H1 (cell line): ENCODE results near the gene TMEM273. TPM values are rescaled to one million over a fixed set of nuclear protein-coding genes. Genes with fewer than 3 reads are reported as not detected.

ENCODE experiments used
- CTCF ChIA-PET: fragments of 300-600 bp; sonication (Branson Sonifier 250); formaldehyde crosslinking; loops from one replicate; lab custom pipeline; 2021; ENCODE audit not compliant: partially characterized antibody; lab: Charles Lee
- POLR2A ChIA-PET: fragments of 300-600 bp; sonication (Branson Sonifier 250); formaldehyde crosslinking; loops from one replicate; lab custom pipeline; 2021; ENCODE audit warnings: inconsistent platforms; ENCODE audit not compliant: partially characterized antibody; lab: Charles Lee
- DNase-seq, 2 experiments: peaks; one replicate each; pipeline versions ENCODE4 v3.0.0 to v3.0.0-alpha.2; 2010 to 2022; ENCODE audit warnings: low spot score in 2 of 2, low read depth in 1 of 2, mixed read lengths in 1 of 2
- FAIRE-seq: peaks from 2 replicates; lab custom pipeline; 2011; peaks lifted over from hg19 to GRCh38; lab: Jason Lieb, UNC
- H2AFZ ChIP-seq: 2 replicates; pipeline ENCODE4 v1.8.1; 2012; ENCODE audit warnings: low read length, inconsistent platforms
- H2AK5ac ChIP-seq: 2 replicates; pipeline ENCODE4 v1.6.1; 2013; ENCODE audit warnings: low read depth, low read length
- H2BK120ac ChIP-seq: replicated peaks from 2 replicates; pipeline ENCODE3; 2013; ENCODE audit warnings: low read depth, low read length, inconsistent platforms
- H2BK12ac ChIP-seq: 2 replicates; pipeline ENCODE4 v1.6.1; 2013; ENCODE audit warnings: low read depth, low read length
- H2BK15ac ChIP-seq: 2 replicates; pipeline ENCODE4 v1.6.1; 2013; ENCODE audit warnings: low read length
- H2BK20ac ChIP-seq: 2 replicates; pipeline ENCODE4 v1.6.1; 2013; ENCODE audit warnings: low read length
- H2BK5ac ChIP-seq: 2 replicates; pipeline ENCODE4 v1.6.1; 2013; ENCODE audit warnings: low read depth, low read length
- H3K14ac ChIP-seq: 2 replicates; pipeline ENCODE4 v1.6.1; 2013; ENCODE audit warnings: inconsistent platforms; ENCODE audit not compliant: insufficient read length
- H3K18ac ChIP-seq: 2 replicates; pipeline ENCODE4 v1.6.1; 2013; ENCODE audit warnings: low read length; ENCODE audit errors: extremely low read depth
- H3K23ac ChIP-seq: 2 replicates; pipeline ENCODE4 v1.6.1; 2013; ENCODE audit warnings: inconsistent platforms; ENCODE audit not compliant: insufficient read length
- H3K23me2 ChIP-seq: 2 replicates; pipeline ENCODE4 v1.6.1; 2013; ENCODE audit warnings: low read depth, low read length
- H3K27ac ChIP-seq: 2 replicates; pipeline ENCODE4 v1.6.1; 2011; ENCODE audit warnings: low read depth, low read length, inconsistent platforms
- H3K27me3 ChIP-seq, 4 experiments: replicated peaks in 1 of 4; 1 replicate in 1 of 4; 2 replicates in 3 of 4; pipeline versions ENCODE4 v1.6.1 to v1.8.1; 2011 to 2013; ENCODE audit warnings: low read length in 3 of 4, mild to moderate bottlenecking in 3 of 4, inconsistent platforms in 2 of 4, mixed read lengths in 2 of 4, moderate library complexity in 1 of 4; ENCODE audit not compliant: control insufficient read depth in 3 of 4, insufficient read depth in 3 of 4; ENCODE audit errors: extremely low read depth in 1 of 4
- H3K36me3 ChIP-seq, 4 experiments: 2 replicates each; pipeline versions ENCODE4 v1.6.1 to v1.8.1; 2011 to 2013; ENCODE audit warnings: mild to moderate bottlenecking in 4 of 4, low read length in 3 of 4, moderate library complexity in 2 of 4, control low read depth in 1 of 4, inconsistent platforms in 1 of 4; ENCODE audit not compliant: insufficient read depth in 4 of 4, control insufficient read depth in 2 of 4
- H3K4ac ChIP-seq: replicated peaks from 2 replicates; pipeline ENCODE3; 2013; ENCODE audit warnings: low read length, low read depth, mixed read lengths, inconsistent platforms; ENCODE audit not compliant: insufficient read length
- H3K4me1 ChIP-seq, 4 experiments: replicated peaks in 1 of 4; 1 replicate in 1 of 4; 2 replicates in 3 of 4; pipeline versions ENCODE4 v1.6.1 to v1.8.1; 2011 to 2013; ENCODE audit warnings: low read length in 3 of 4, inconsistent platforms in 2 of 4, mixed read lengths in 1 of 4; ENCODE audit not compliant: insufficient read depth in 4 of 4, control insufficient read depth in 3 of 4
- H3K4me2 ChIP-seq, 2 experiments: 2 replicates each; pipeline versions ENCODE4 v1.6.1 to v1.8.1; 2011 to 2013; ENCODE audit warnings: low read depth in 2 of 2, low read length in 2 of 2, control low read depth in 1 of 2, inconsistent platforms in 1 of 2, mild to moderate bottlenecking in 1 of 2; ENCODE audit not compliant: insufficient read depth in 1 of 2
- H3K4me3 ChIP-seq, 4 experiments: fragments of 200-600, 300-600 bp in 1 of 4; sonication (generic), shearing (Covaris generic), sonication (Bioruptor Twin) in 1 of 4; 2 replicates each; pipeline versions ENCODE4 v1.5.1 to v1.8.1; 2011 to 2016; ENCODE audit warnings: low read length in 4 of 4, low read depth in 3 of 4, control low read depth in 2 of 4, inconsistent platforms in 2 of 4, mild to moderate bottlenecking in 2 of 4, mixed read lengths in 1 of 4, moderate library complexity in 1 of 4; ENCODE audit not compliant: insufficient read depth in 2 of 4; ENCODE audit errors: extremely low read depth in 1 of 4
- H3K56ac ChIP-seq: replicated peaks from 2 replicates; pipeline ENCODE3; 2013; ENCODE audit warnings: low read depth, mild to moderate bottlenecking, mixed read lengths, low read length, inconsistent platforms; ENCODE audit not compliant: insufficient read length
- H3K79me1 ChIP-seq: 2 replicates; pipeline ENCODE4 v1.6.1; 2013; ENCODE audit warnings: low read depth, low read length, control low read depth
- H3K79me2 ChIP-seq, 2 experiments: 2 replicates each; pipeline versions ENCODE4 v1.6.1 to v1.8.1; 2012 to 2013; ENCODE audit warnings: low read length in 2 of 2, mild to moderate bottlenecking in 2 of 2, inconsistent platforms in 1 of 2; ENCODE audit not compliant: insufficient read depth in 2 of 2, control insufficient read depth in 1 of 2
- H3K9ac ChIP-seq, 4 experiments: replicated peaks in 1 of 4; 1 replicate in 1 of 4; 2 replicates in 3 of 4; pipeline versions ENCODE4 v1.6.1 to v1.8.1; 2011 to 2013; ENCODE audit warnings: low read depth in 3 of 4, low read length in 3 of 4, control low read depth in 2 of 4, mild to moderate bottlenecking in 2 of 4, moderate library complexity in 2 of 4, inconsistent platforms in 1 of 4; ENCODE audit errors: extremely low read depth in 1 of 4
- H3K9me3 ChIP-seq, 2 experiments: 2 replicates each; pipeline versions ENCODE4 v1.6.1 to v1.8.1; 2012 to 2013; ENCODE audit warnings: mild to moderate bottlenecking in 2 of 2, moderate library complexity in 2 of 2, control low read depth in 1 of 2, inconsistent platforms in 1 of 2, low read depth in 1 of 2, low read length in 1 of 2, mixed read lengths in 1 of 2; ENCODE audit not compliant: insufficient read depth in 2 of 2
- H4K20me1 ChIP-seq, 2 experiments: replicated peaks in 1 of 2; 2 replicates each; pipeline versions ENCODE3 to v1.8.1; 2011 to 2013; ENCODE audit warnings: inconsistent platforms in 2 of 2, low read length in 2 of 2, mild to moderate bottlenecking in 1 of 2; ENCODE audit not compliant: insufficient read depth in 2 of 2, control insufficient read depth in 1 of 2
- H4K5ac ChIP-seq: 2 replicates; pipeline ENCODE4 v1.6.1; 2013; ENCODE audit warnings: low read length, low read depth, mixed read lengths, inconsistent platforms; ENCODE audit not compliant: insufficient read length
- H4K8ac ChIP-seq: 2 replicates; pipeline ENCODE4 v1.8.0; 2013; ENCODE audit warnings: mild to moderate bottlenecking, moderate library complexity, low read length, inconsistent platforms; ENCODE audit not compliant: insufficient read depth; ENCODE audit errors: extremely low read depth
- H4K91ac ChIP-seq: replicated peaks from 2 replicates; pipeline ENCODE3; 2013; ENCODE audit warnings: low read length, mixed read lengths, inconsistent platforms; ENCODE audit not compliant: insufficient read length
- CHD2 ChIP-seq: IDR thresholded peaks from 2 replicates; pipeline ENCODE4 v1.6.1; 2012; ENCODE audit warnings: low read length, improper control_type of control experiment
- EGR1 ChIP-seq: IDR thresholded peaks from 2 replicates; pipeline ENCODE4 v1.6.1; 2011; ENCODE audit warnings: low read depth, low read length, borderline replicate concordance
- EP300 ChIP-seq, 2 experiments: IDR thresholded peaks; 1 replicate in 1 of 2; 2 replicates in 1 of 2; pipeline ENCODE4 v1.6.1; 2011 to 2012; ENCODE audit warnings: low read depth in 2 of 2, low read length in 2 of 2, mild to moderate bottlenecking in 2 of 2, borderline replicate concordance in 1 of 2, inconsistent platforms in 1 of 2, moderate library complexity in 1 of 2
- HDAC2 ChIP-seq, 2 experiments: fragments of 300-600 bp in 1 of 2; sonication (generic) in 1 of 2; IDR thresholded peaks; 2 replicates each; pipeline ENCODE4 v1.6.1; 2011 to 2012; ENCODE audit warnings: low read depth in 2 of 2, low read length in 2 of 2, mild to moderate bottlenecking in 2 of 2, moderate library complexity in 2 of 2, borderline replicate concordance in 1 of 2, inconsistent platforms in 1 of 2
- HDAC6 ChIP-seq: IDR thresholded peaks from one replicate; pipeline ENCODE4 v1.7.1; 2012; ENCODE audit warnings: low read depth, mild to moderate bottlenecking, inconsistent platforms, low read length, moderate library complexity
- SIX5 ChIP-seq: IDR thresholded peaks from 2 replicates; pipeline ENCODE4 v1.6.1; 2011; ENCODE audit warnings: mild to moderate bottlenecking, low read depth, low read length
- WGBS, 2 experiments: shearing (Covaris generic) in 1 of 2; methylation state at CpG; one replicate each; pipeline versions ENCODE4 v1.1.6 to v1.1.7; 2013 to 2015; ENCODE audit warnings: low lambda C conversion rate in 2 of 2, mixed read lengths in 2 of 2, inconsistent platforms in 1 of 2, low coverage in 1 of 2, missing lambda C conversion rate in 1 of 2; ENCODE audit not compliant: insufficient replicate concordance in 2 of 2, insufficient coverage in 1 of 2, insufficient read length in 1 of 2; ENCODE audit errors: extremely low coverage in 1 of 2, missing lambda C conversion rate in 1 of 2; 5-methylcytosine and 5-hydroxymethylcytosine counted together
- polyA plus RNA-seq, 7 experiments: library from polyadenylated mRNA; depleted of rRNA in 3 of 7; stranded (reverse) in 5 of 7; unstranded in 2 of 7; fragments of >200 nt in 5 of 7; fragments of 200-250 nt in 2 of 7; gene quantifications; 1 replicate in 5 of 7; 2 replicates in 1 of 7; 4 replicates in 1 of 7; pipeline versions ENCODE4 v1.2.1 to v1.2.3, GENCODE V29; 2011 to 2013; ENCODE audit warnings: missing spikeins in 2 of 7, mixed read lengths in 2 of 7
- total RNA-seq: library from RNA; stranded (reverse); fragmentation: NEBNext Ultra II Directional; extraction: Animal tissue kit (Norgen Biotek cat#: 25700); gene quantifications from 2 replicates; pipeline ENCODE4 v1.2.1, GENCODE V29; 2021

Gene TMEM273
- total and polyA plus RNA-seq, 2 of the 8 experiments (the other 6 are each of a cell fraction or from before 2014, with no cell fraction given): not detected

DNA sequence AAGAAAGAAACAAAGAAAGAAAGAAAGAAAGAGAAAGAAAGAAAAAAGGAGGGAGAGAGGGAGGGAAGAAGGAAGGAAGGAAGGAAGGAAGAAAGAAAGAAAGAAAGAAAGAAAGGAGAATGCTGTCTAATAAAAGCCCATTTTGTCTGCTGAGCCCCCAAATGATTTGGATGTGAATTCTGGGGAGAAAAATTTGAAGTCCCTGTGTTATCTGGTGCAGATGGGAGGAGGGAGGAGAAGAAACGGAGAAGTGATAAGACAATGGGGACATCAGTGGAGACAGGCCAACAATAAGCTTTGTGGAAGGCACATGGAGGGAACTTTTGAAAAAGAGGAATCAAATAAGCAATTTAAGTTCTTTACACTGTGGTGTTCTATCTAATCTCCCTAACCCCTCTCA, 24.6 kb upstream of the TMEM273 start:
- CTCF ChIA-PET: interaction anchor here (1.2 kb wide), 1 partner anchor 195 kb away, joined by 5 read pairs; no protein-coding TSS in a partner anchor

More for the DNA sequence above, 24.6 kb upstream of the TMEM273 start:
- no peak overlapping the region for H4K5ac ChIP-seq
- no peaks in the 10 kb centered on the region for H3K9me3 ChIP-seq
- H3K23me2 ChIP-seq: no peaks in the 10 kb centered on the region
- H3K4me1 ChIP-seq: 0 out of 7 replicates have a peak, but pooled peaks cover 0 to 2% (median 0%) of the 10 kb centered on the region in 4 experiments
- no peak overlapping the region for H2AK5ac ChIP-seq
- WGBS, 2 experiments: 67% methylated on average over 1 of the region's 1 CpG; no CpG with 5 or more reads in 1 of the 2 experiments
- no peak overlapping the region for H2BK20ac ChIP-seq
- H3K27ac ChIP-seq: no peak overlapping the region
- H3K4ac ChIP-seq: no peak overlapping the region
- H3K9ac ChIP-seq: no peak overlapping the region
- no peak overlapping the region for H3K4me3 ChIP-seq
- no peak overlapping the region for H3K4me2 ChIP-seq
- no peak overlapping the region for H4K91ac ChIP-seq
- H3K14ac ChIP-seq: no peak overlapping the region
- no peak overlapping the region; the same call in 1 of the 2 replicates for H2AFZ ChIP-seq
- H2BK12ac ChIP-seq: no peak overlapping the region
- H3K56ac ChIP-seq: no peak overlapping the region
- FAIRE-seq (no peak), DNase-seq (no peak)
- no peak overlapping the region for H2BK15ac ChIP-seq
- no peaks in the 10 kb centered on the region for H3K79me2 ChIP-seq
- no peak overlapping the region for H2BK120ac ChIP-seq
- H3K18ac ChIP-seq: no peak overlapping the region
- no peaks in the 10 kb centered on the region for H3K79me1 ChIP-seq
- TF ChIP-seq EGR1: no peak
- no peak for TF ChIP-seq HDAC6
- no peak for TF ChIP-seq CHD2
- TF ChIP-seq SIX5: no peak
- TF ChIP-seq EP300 (IDR thresholded peaks at IDR 0.05; ENCODE audit: borderline replicate concordance in 1 of 2, low read depth in 2 of 2, low read length in 2 of 2): no peak
- no peak for TF ChIP-seq HDAC2 (IDR thresholded peaks at IDR 0.05; ENCODE audit: borderline replicate concordance in 1 of 2, low read depth in 2 of 2, low read length in 2 of 2)
- no peaks in the 10 kb centered on the region for H4K20me1 ChIP-seq
- H3K23ac ChIP-seq: no peak overlapping the region
- POLR2A ChIA-PET: no interaction called here
- no peak overlapping the region for H2BK5ac ChIP-seq
- no peak overlapping the region for H4K8ac ChIP-seq
- no peaks in the 10 kb centered on the region for H3K27me3 ChIP-seq
- no peaks in the 10 kb centered on the region; a peak in 1 of 8 replicates for H3K36me3 ChIP-seq
